ENCODE data around the gene LRRC8D.

Gene LRRC8D

DNA sequence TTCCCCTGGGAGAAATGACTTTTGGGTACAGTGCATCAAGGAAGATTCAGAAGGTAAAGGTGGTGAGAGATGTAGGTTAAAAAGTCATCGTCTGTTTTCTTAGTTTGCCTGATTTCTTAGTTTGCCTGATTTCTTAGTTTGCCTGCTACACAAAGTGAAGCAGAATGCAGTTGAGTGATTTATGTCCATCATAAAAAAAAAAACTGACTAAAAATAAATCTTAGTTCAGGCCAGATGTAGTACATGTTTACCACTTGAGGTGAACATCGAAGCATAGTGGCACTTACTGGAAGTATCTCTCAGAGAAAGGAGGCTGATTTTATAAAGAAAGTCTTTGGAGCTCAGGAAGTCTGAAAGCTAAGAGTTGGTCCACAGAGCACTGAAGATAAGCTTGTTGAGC, 79.5 kb downstream of the LRRC8D start:
- Mint-ChIP-seq H3K27me3 (ENCODE audit: low read depth, poor library complexity) (no peaks in the 10 kb centered on the region), H3K4me1 (peaks cover 81% of the 10 kb centered on the region), H3K36me3 (ENCODE audit: low read depth) (peaks cover 8% of the 10 kb centered on the region), H3K4me3 (peak overlapping the region; percentile 18), H3K27ac (peak overlapping the region; percentile 77), H3K9me3 (no peaks in the 10 kb centered on the region)
- no peak for DNase-seq
- TF ChIP-seq, protein P1, sequence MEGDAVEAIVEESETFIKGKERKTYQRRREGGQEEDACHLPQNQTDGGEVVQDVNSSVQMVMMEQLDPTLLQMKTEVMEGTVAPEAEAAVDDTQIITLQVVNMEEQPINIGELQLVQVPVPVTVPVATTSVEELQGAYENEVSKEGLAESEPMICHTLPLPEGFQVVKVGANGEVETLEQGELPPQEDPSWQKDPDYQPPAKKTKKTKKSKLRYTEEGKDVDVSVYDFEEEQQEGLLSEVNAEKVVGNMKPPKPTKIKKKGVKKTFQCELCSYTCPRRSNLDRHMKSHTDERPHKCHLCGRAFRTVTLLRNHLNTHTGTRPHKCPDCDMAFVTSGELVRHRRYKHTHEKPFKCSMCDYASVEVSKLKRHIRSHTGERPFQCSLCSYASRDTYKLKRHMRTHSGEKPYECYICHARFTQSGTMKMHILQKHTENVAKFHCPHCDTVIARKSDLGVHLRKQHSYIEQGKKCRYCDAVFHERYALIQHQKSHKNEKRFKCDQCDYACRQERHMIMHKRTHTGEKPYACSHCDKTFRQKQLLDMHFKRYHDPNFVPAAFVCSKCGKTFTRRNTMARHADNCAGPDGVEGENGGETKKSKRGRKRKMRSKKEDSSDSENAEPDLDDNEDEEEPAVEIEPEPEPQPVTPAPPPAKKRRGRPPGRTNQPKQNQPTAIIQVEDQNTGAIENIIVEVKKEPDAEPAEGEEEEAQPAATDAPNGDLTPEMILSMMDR (IDR thresholded peaks at IDR 0.05), result no peak

DNA sequence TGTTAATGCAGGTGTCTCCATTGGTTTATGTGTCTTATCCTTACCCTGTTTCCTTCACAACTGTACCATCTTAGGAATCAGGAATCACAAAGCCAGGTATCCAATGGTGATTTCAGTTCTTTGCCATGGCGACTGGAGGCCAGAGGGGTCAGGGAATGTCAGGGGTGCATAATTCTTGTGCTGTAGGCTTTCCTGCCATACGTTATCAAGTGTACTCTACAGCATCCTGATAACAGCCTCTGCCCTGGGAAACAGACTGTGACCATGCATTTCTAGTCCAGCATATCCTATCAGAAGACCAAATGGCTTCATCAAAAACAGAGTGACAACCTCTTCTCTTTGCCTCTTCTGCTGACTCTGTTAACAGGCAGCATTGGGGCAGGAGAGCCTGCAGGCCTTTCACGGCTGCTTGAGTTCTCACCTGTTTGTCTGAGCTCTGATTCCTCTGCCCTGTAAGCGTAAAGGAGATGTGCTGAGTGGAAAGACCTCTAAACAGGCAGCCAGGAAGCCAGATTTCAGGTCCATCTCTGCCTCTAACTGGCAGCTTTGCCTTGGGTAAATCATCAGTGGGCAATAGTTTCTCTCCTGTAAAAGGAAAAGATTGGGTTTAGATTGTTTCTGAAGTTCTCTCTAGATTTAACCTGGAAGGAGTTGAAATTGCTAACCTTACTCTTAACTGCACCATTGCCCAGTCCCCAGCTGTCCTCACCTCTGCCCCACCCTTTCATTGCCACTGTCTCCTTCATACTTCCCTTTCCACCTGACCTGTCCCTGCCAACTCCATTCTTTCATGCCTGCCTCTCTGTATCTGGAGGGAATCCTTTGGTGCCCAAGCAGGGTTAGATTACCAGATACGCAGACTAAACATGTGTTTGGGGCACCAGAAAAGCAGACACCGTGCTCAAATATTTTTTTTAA, 80.2 kb downstream of the LRRC8D start:
- Mint-ChIP-seq H3K36me3 (ENCODE audit: low read depth) (peaks cover 8% of the 10 kb centered on the region), H3K4me3 (no peak overlapping the region), H3K27me3 (ENCODE audit: low read depth, poor library complexity) (no peaks in the 10 kb centered on the region), H3K27ac (peak overlapping the region; percentile 77), H3K9me3 (no peaks in the 10 kb centered on the region), H3K4me1 (peaks cover 84% of the 10 kb centered on the region)
- TF ChIP-seq, protein P1 (IDR thresholded peaks at IDR 0.05), result no peak
- DNase-seq, result no peak

DNA sequence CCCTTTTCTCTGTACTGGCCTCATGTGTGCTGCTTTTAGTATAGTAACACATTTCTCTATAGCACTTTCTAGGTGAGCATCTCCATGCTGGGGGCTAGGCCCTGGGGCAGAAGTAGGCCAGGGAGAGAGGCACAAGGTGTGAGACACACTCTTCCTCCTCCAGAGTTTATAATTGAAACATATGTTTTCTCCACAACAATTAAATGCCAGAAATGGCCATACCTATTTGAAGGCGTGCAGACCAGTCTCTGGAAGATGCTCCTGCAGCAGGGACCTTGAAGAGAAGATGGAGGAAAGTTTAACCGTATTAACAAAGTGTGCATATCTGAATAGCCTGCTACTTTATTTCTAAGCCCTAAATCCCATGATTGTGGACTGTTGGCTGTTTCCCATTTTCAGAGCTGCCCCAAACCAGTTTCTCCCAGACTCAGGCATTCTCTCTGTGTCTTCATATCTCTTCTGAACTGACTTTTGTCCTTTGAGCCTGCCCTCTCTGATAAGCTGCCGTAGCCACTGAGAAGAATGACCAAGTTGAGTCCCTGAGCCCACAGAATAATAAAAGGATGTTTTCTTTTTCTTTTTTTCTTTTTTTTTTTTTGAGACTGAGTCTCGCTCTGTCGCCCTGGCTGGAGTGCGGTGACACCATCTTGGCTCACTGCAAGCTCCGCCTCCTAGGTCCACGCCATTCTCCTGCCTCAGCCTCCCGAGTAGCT, 81.3 kb downstream of the LRRC8D start:
- H3K9me3 Mint-ChIP-seq, result no peaks in the 10 kb centered on the region
- TF ChIP-seq, protein P1 (IDR thresholded peaks at IDR 0.05), result no peak
- H3K4me3 Mint-ChIP-seq, result no peak overlapping the region
- DNase-seq, result no peak
- H3K27ac Mint-ChIP-seq, result no peak overlapping the region
- H3K4me1 Mint-ChIP-seq, result peaks cover 89% of the 10 kb centered on the region
- peaks cover 8% of the 10 kb centered on the region for H3K36me3 Mint-ChIP-seq (ENCODE audit: low read depth)
- no peaks in the 10 kb centered on the region for H3K27me3 Mint-ChIP-seq (ENCODE audit: low read depth, poor library complexity)

DNA sequence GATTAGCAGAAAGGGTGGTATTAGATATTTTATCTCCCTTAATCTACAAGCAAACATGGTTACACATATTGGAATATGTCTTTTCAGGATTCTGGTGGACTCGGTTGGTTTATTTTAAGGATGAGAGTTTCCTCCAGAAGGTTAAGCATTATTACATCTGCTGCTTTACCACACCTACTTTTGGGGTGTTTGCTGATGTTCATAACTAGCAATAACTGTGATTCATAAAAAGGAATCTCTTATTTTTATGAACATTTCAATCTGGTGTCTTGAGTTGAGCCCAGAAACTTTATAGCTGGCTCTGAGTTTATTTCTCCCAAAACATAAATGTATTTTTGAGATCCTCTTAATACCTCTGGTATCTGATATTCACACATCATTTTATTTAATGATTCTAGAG, 82.7 kb downstream of the LRRC8D start:
- TF ChIP-seq, protein P1 (IDR thresholded peaks at IDR 0.05), result no peak
- Mint-ChIP-seq H3K27me3 (ENCODE audit: low read depth, poor library complexity) (no peaks in the 10 kb centered on the region), H3K27ac (peak overlapping the region; percentile 96), H3K36me3 (ENCODE audit: low read depth) (no peaks in the 10 kb centered on the region), H3K9me3 (no peaks in the 10 kb centered on the region), H3K4me1 (peaks cover 99% of the 10 kb centered on the region), H3K4me3 (no peak overlapping the region)
- DNase-seq, result no peak

DNA sequence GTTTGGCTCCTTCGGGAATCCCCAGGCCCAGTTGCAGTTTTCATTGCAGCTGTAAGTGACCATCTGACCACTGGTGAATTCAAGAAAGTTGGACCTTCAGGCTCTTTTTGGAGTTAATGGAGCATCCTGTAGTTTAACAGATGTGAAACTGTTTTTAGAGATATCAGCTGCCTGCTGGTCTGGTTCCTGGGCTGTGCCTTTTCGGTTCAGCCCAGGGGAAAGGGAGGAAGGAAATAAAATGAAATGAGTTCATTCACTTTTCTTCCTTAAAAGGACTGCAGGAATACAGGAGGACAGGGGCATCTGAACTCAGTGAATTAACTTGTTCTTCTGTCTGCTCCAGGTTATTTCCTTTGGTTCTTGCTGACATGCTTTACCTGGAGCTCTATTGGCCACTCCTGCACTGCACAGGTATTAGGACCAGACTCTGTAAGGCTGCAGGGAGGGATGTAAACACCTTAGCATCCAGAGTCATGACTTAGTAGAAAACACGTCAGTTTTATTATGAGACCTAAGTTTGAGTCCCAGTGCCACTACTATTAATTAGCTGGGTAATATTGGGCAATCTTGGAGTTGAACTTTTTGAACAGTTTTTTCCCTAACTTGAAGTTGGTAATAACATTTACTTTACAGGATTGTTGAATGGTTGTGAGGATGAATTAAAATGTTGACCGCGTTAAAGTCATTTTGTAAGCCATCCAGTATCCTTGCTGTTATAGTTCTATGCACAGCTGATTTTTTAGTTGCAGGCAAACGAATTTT, 83.6 kb downstream of the LRRC8D start:
- Mint-ChIP-seq H3K27me3 (ENCODE audit: low read depth, poor library complexity) (no peaks in the 10 kb centered on the region), H3K4me1 (peaks cover 98% of the 10 kb centered on the region), H3K4me3 (no peak overlapping the region), H3K9me3 (no peaks in the 10 kb centered on the region), H3K36me3 (ENCODE audit: low read depth) (no peaks in the 10 kb centered on the region), H3K27ac (peak overlapping the region; percentile 96)
- DNase-seq, result no peak
- TF ChIP-seq, protein P1 (IDR thresholded peaks at IDR 0.05), result no peak
